Breast epithelium (tissue), 3 donors: Measurements from ENCODE around the gene XPNPEP1.

Experiments
- CTCF ChIP-seq, 3 donors: fragments of 450-650 bp; IDR thresholded peaks; one replicate each; pipeline ENCODE4 v1.5.1; 2016 to 2017; ENCODE audit warnings: antibody characterized with exemption in 3 of 3, mild to moderate bottlenecking in 3 of 3, moderate library complexity in 3 of 3
- POLR2A ChIP-seq: fragments of 450-650 bp; IDR thresholded peaks from one replicate; pipeline ENCODE4 v1.6.1; 2016; ENCODE audit warnings: antibody characterized with exemption, mild to moderate bottlenecking, moderate library complexity
- POLR2AphosphoS5 ChIP-seq, 3 donors: sonication (generic); formaldehyde crosslinking; IDR thresholded peaks; one replicate each; pipeline ENCODE4 v1.6.1; 2017; ENCODE audit warnings: antibody characterized with exemption in 3 of 3

DNA sequence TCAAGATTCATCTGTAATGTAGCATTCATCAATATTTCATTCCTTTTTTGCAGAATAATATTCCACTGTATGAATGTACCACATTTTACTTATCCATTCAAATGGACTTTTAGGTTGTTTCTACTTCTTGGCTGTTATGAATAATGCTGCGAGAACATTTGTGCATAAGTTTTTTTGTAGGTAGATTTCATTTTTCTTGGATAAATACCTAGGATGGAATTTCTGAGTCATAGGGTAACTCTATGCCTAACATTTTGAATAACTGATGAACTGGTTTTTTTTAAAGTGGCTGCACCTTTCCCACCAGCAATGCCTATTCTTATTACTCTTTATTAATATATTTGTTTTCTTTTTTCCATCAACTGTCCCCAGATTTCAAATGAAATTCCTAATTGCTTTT, 9.1 kb upstream of the XPNPEP1 start:
- TF ChIP-seq CTCF (IDR thresholded peaks at IDR 0.05) (no peak), POLR2A (no peak), POLR2AphosphoS5 (IDR thresholded peaks at IDR 0.05) (no peak)
